ENCODE measurements around the gene MRLN.

- TF ChIP-seq, protein P1, sequence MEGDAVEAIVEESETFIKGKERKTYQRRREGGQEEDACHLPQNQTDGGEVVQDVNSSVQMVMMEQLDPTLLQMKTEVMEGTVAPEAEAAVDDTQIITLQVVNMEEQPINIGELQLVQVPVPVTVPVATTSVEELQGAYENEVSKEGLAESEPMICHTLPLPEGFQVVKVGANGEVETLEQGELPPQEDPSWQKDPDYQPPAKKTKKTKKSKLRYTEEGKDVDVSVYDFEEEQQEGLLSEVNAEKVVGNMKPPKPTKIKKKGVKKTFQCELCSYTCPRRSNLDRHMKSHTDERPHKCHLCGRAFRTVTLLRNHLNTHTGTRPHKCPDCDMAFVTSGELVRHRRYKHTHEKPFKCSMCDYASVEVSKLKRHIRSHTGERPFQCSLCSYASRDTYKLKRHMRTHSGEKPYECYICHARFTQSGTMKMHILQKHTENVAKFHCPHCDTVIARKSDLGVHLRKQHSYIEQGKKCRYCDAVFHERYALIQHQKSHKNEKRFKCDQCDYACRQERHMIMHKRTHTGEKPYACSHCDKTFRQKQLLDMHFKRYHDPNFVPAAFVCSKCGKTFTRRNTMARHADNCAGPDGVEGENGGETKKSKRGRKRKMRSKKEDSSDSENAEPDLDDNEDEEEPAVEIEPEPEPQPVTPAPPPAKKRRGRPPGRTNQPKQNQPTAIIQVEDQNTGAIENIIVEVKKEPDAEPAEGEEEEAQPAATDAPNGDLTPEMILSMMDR (IDR thresholded peaks at IDR 0.05), result no peak
- no peak for TF ChIP-seq POLR2A (IDR thresholded peaks at IDR 0.05)
Observed at GRCh38 chr10:59711871-59712494, 41.3 kb downstream of the MRLN start.
